ENCODE measurements around the gene LRCH1.

Gene LRCH1

DNA sequence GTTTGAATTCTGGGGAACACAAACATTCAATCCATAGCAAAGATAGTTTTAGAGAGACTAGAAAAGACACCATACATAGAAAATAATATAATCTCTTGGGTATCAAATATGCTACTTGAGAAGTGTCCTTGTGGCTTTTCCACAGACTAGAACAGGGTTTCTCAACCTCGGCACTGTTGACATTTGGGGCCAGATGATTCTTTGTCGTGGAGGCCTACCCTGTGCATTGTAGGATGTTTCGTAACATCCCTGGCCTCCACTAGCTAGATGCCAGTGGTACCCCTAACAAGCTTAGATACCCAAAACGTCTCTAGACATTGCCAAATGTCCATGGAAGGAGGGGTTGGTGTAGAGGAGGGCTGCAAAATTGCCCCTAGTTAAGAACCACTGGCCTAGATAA is 246.2 kb downstream of the LRCH1 start:
- ATAC-seq: no peak

DNA sequence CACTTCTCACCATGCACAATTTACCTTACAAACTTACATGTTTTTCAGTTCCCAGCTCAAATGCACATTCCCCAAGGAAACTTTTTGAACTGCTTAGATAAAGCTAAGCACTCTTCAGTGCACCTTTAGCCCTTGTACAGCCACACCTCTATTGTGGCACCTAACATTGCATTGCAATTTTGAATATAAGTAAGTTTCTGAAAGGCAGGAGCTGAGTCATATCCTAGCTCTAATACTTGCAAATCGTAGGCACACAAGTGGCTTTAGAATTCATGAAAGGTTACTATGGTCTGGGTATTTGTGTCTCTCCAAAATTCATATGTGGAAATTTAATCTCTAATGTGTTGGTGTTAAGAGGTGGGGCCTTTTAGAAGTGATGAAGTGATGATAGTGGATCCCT is 248.9 kb downstream of the LRCH1 start:
- ATAC-seq (no peak), DNase-seq (no peak)

More for the DNA sequence above, 246.2 kb downstream of the LRCH1 start:
- no peak for DNase-seq

All from stimulated activated naive CD8-positive, alpha-beta T cell treated with anti-CD3 and anti-CD28 coated beads, Interleukin-15, Interleukin-2, amounts not matched to agents 100 U/mL and 50 U/mL, for 24 hours (primary cell).